Measurements from ENCODE around the gene CAPN13. TPM values are rescaled to one million over a fixed set of nuclear protein-coding genes. Genes with fewer than 3 reads are reported as not detected.

CAPN13 gene
- polyA plus RNA-seq, 1 donor (not counting 4 experiments of a cell fraction or from before 2014, with no cell fraction given) = not detected

DNA sequence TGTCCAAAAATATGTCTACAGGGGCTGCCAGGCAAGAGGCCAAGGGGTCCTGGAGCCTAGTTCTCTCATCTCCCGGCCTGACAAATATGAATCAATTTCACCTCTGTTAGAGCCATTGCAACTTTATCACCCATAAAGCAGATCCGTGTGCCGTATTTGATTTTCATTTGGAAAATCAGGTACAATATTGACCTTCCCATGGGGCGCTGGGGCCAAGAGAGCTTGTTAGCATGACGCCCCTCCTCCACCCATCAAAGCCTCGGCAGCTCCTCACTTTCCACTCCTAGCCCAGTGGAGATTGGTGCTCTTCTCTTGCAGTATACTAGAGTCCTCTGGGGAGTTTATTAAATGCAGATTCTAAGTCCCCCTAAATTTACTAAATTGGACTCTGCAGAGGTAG lies 96.8 kb downstream of the CAPN13 start:
- Histone ChIP-seq H3K9ac (ENCODE audit: control insufficient read depth, extremely low read depth, insufficient read depth, low read length) (no peak overlapping the region), H2AFZ (ENCODE audit: control insufficient read depth, low read length) (no peak overlapping the region), H3K27me3 (ENCODE audit: control insufficient read depth, extremely low read depth, insufficient read depth, low read length) (no peaks in the 10 kb centered on the region), H3K4me1 (ENCODE audit: control insufficient read depth, extremely low read depth, insufficient read depth, low read length) (no peaks in the 10 kb centered on the region), H3K4me3 (ENCODE audit: control insufficient read depth in 2 of 3, extremely low read depth in 1 of 3, insufficient read depth in 2 of 3, low read depth in 1 of 3, low read length in 3 of 3) (no peak overlapping the region), H3K4me2 (ENCODE audit: control insufficient read depth, extremely low read depth, insufficient read depth, low read depth, low read length) (no peak overlapping the region), H3K79me2 (ENCODE audit: control insufficient read depth, insufficient read depth, low read length) (no peaks in the 10 kb centered on the region), H3K27ac (ENCODE audit: control insufficient read depth, insufficient read depth, low read length) (no peak overlapping the region), H3K9me3 (ENCODE audit: control insufficient read depth, low read depth, low read length) (no peaks in the 10 kb centered on the region), H4K20me1 (ENCODE audit: control insufficient read depth, extremely low read depth, insufficient read depth, low read length) (no peaks in the 10 kb centered on the region), H3K9me1 (ENCODE audit: control insufficient read depth, extremely low read depth, insufficient read depth, low read length) (no peaks in the 10 kb centered on the region), H3K36me3 (ENCODE audit: control insufficient read depth in 2 of 2, extremely low read depth in 1 of 2, insufficient read depth in 2 of 2, low read length in 2 of 2) (no peaks in the 10 kb centered on the region)
- no peak for DNase-seq (ENCODE audit: low read depth, low spot score)
- TF ChIP-seq EZH2 (IDR thresholded peaks at IDR 0.05; ENCODE audit: low read length) = no peak
- TF ChIP-seq, protein P1, sequence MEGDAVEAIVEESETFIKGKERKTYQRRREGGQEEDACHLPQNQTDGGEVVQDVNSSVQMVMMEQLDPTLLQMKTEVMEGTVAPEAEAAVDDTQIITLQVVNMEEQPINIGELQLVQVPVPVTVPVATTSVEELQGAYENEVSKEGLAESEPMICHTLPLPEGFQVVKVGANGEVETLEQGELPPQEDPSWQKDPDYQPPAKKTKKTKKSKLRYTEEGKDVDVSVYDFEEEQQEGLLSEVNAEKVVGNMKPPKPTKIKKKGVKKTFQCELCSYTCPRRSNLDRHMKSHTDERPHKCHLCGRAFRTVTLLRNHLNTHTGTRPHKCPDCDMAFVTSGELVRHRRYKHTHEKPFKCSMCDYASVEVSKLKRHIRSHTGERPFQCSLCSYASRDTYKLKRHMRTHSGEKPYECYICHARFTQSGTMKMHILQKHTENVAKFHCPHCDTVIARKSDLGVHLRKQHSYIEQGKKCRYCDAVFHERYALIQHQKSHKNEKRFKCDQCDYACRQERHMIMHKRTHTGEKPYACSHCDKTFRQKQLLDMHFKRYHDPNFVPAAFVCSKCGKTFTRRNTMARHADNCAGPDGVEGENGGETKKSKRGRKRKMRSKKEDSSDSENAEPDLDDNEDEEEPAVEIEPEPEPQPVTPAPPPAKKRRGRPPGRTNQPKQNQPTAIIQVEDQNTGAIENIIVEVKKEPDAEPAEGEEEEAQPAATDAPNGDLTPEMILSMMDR (optimal IDR thresholded peaks at IDR 0.05 in 1 of 3, IDR thresholded peaks at IDR 0.05 in 1 of 3, conservative IDR thresholded peaks at IDR 0.05 in 1 of 3; ENCODE audit: extremely low read depth in 1 of 3, insufficient read depth in 2 of 3, low read length in 3 of 3) = no peak
- FAIRE-seq = no peak
- dilution Hi-C loops (cut with MboI; ENCODE audit: extremely low pct_ligation_motif_present, low sequenced_read_pairs) = no loop called here

DNA sequence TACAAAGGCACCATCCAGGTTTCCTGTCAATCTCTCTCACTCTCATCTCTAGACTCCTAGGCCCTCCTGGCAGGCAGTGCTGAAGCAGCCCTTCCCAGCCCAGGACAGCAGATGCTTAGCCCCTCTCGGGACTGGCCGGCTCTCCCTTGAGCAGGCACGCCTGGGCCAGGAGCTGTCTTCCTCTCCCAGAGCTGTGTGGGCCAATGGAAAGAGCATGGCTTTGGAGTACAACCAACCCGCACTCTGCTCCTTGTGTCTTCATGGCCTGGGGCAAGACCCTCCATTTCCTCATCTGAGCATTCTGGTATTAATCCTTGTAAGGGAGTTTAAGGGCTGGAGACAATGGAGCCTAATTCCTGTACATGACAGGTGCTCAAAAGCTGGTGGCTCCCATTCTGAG lies 97.2 kb downstream of the CAPN13 start:
- Histone ChIP-seq H4K20me1 (ENCODE audit: control insufficient read depth, extremely low read depth, insufficient read depth, low read length) (no peaks in the 10 kb centered on the region), H3K9ac (ENCODE audit: control insufficient read depth, extremely low read depth, insufficient read depth, low read length) (no peak overlapping the region), H3K4me3 (ENCODE audit: control insufficient read depth in 2 of 3, extremely low read depth in 1 of 3, insufficient read depth in 2 of 3, low read depth in 1 of 3, low read length in 3 of 3) (no peak overlapping the region), H3K4me1 (ENCODE audit: control insufficient read depth, extremely low read depth, insufficient read depth, low read length) (no peaks in the 10 kb centered on the region), H2AFZ (ENCODE audit: control insufficient read depth, low read length) (no peak overlapping the region), H3K79me2 (ENCODE audit: control insufficient read depth, insufficient read depth, low read length) (no peaks in the 10 kb centered on the region), H3K27me3 (ENCODE audit: control insufficient read depth, extremely low read depth, insufficient read depth, low read length) (no peaks in the 10 kb centered on the region), H3K9me1 (ENCODE audit: control insufficient read depth, extremely low read depth, insufficient read depth, low read length) (no peaks in the 10 kb centered on the region), H3K9me3 (ENCODE audit: control insufficient read depth, low read depth, low read length) (no peaks in the 10 kb centered on the region), H3K36me3 (ENCODE audit: control insufficient read depth in 2 of 2, extremely low read depth in 1 of 2, insufficient read depth in 2 of 2, low read length in 2 of 2) (no peaks in the 10 kb centered on the region), H3K27ac (ENCODE audit: control insufficient read depth, insufficient read depth, low read length) (no peak overlapping the region), H3K4me2 (ENCODE audit: control insufficient read depth, extremely low read depth, insufficient read depth, low read depth, low read length) (no peak overlapping the region)
- TF ChIP-seq, protein P1 (optimal IDR thresholded peaks at IDR 0.05 in 1 of 3, IDR thresholded peaks at IDR 0.05 in 1 of 3, conservative IDR thresholded peaks at IDR 0.05 in 1 of 3; ENCODE audit: extremely low read depth in 1 of 3, insufficient read depth in 2 of 3, low read length in 3 of 3) = no peak
- no peak for TF ChIP-seq EZH2 (IDR thresholded peaks at IDR 0.05; ENCODE audit: low read length)
- dilution Hi-C loops (cut with MboI; ENCODE audit: extremely low pct_ligation_motif_present, low sequenced_read_pairs) = no loop called here
- DNase-seq (ENCODE audit: low read depth, low spot score) (no peak), FAIRE-seq (no peak)

Data from keratinocyte (primary cell).